GM21529 (cell line): ENCODE measurements around the gene IFNL3.
"Not testable (repeated sequence)": the region's sequence is repeated elsewhere in the genome, so short reads cannot be mapped to it uniquely, and the experiment has no call there.

ENCODE experiments used
- ATAC-seq: cut with Tn5 transposase; IDR thresholded peaks from one replicate; pipeline ENCODE4 v1.9.1; 2021; ENCODE audit not compliant: unreplicated experiment

IFNL3 gene

DNA sequence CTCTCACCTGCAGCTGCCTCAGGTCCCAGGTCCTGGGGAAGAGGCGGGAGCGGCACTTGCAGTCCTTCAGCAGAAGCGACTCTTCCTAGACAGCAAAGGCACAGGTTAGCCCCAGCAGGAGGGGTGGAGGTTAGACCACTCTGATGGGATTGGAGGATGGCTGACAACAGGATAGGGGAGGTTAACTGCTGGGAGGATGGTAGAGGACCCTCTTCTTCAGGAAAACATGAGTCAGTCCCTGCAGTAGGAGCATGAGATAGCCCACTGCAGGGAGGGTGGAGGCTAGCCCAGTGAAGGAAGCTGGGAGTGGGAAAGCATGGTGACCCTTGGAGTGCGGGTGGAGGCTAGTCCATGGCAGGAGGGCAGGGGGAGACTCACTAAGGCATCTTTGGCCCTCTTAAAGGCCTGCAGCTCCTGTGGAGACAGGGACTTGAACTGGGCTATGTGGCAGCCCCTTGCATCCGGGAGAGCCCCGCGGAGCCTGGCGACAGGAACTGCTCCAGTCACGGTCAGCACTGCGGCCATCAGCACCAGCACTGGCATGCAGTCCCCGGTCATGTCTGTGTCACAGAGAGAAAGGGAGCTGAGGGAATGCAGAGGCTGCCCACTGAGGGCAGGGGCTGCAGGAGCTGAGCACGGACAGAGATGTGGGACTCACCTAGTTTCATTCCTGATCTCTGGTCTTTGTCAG is at the start of gene IFNL3:
Gene IFNL3 (minus strand): TSS at position 597 of the 691 bp plus-strand sequence. CDS start 39 bp downstream, at position 558.
- not testable (repeated sequence) for ATAC-seq

- ATAC-seq, result no peak
Observed at GRCh38 chr19:39293394-39293793, 48.6 kb upstream of the IFNL3 start.

DNA sequence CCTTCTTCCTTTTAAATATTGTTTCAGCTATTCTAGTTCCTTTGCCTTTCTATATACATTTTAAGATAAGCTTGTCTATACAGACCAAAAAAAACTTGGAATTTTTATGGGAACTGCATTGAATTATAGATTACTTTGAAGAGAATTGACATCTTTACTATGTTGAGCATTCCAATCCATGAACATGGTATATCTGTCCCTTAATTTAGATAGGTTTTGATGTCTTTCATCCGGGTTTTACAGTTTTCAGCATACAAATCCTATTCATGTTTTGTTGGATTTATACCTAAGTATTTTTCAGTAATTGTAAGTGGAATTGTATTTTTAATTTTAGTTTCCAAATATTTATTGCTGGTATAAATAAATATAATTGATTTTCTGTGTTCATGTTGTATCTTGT is 39.2 kb upstream of the IFNL3 start:
- no peak for ATAC-seq

- ATAC-seq, result no peak
Observed at GRCh38 chr19:39282021-39282420, 37.2 kb upstream of the IFNL3 start.

- no peak for ATAC-seq
Observed at GRCh38 chr19:39277598-39277997, 32.8 kb upstream of the IFNL3 start.

- no peak for ATAC-seq
Observed at GRCh38 chr19:39276740-39277139, 31.9 kb upstream of the IFNL3 start.

GRCh38 chr19:39275578-39275977 is 30.8 kb upstream of the IFNL3 start:
- ATAC-seq, result no peak

DNA sequence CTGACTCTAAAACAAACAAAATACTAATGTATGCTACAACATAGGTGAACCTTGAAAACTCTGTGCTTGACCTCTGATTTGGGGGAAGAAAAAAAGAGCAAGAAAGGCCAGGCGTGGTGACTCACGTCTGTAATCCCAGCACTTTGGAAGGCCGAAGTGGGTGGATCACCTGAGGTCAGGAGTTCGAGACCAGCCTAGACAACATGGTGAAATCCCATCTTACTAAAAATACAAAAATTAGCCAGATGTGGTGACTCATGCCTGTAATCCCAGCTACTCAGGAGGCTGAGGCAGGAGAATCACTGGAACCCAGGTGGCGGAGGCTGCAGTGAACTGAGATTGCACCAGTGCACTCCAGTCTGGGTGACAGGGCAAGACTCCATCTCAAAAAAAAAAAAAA is 29.1 kb upstream of the IFNL3 start:
- ATAC-seq, result not testable (repeated sequence)

GRCh38 chr19:39270036-39270871 is 25.4 kb upstream of the IFNL3 start:
- ATAC-seq, result no peak

GRCh38 chr19:39269369-39269768 is 24.6 kb upstream of the IFNL3 start:
- not testable (repeated sequence) for ATAC-seq

DNA sequence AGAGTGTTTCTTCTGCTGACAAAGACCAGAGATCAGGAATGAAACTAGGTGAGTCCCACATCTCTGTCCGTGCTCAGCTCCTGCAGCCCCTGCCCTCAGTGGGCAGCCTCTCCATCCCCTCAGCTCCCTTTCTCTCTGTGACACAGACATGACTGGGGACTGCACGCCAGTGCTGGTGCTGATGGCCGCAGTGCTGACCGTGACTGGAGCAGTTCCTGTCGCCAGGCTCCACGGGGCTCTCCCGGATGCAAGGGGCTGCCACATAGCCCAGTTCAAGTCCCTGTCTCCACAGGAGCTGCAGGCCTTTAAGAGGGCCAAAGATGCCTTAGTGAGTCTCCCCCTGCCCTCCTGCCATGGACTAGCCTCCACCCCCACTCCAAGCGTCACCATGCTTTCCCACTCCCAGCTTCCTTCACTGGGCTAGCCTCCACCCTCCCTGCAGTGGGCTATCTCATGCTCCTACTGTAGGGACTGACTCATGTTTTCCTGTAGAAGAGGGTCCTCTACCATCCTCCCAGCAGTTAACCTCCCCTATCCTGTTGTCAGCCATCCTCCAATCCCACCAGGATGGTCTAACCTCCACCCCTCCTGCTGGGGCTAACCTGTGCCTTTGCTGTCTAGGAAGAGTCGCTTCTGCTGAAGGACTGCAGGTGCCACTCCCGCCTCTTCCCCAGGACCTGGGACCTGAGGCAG is 23.9 kb upstream of the IFNL3 start:
- ATAC-seq, result not testable (repeated sequence)

- ATAC-seq, result not testable (repeated sequence)
Observed at GRCh38 chr19:39268085-39268484, 23.3 kb upstream of the IFNL3 start, which contains the start of gene IFNL2. TSS of gene IFNL2 (plus strand) at chr19:39268396. CDS start at chr19:39268569, 173 bp downstream.

DNA sequence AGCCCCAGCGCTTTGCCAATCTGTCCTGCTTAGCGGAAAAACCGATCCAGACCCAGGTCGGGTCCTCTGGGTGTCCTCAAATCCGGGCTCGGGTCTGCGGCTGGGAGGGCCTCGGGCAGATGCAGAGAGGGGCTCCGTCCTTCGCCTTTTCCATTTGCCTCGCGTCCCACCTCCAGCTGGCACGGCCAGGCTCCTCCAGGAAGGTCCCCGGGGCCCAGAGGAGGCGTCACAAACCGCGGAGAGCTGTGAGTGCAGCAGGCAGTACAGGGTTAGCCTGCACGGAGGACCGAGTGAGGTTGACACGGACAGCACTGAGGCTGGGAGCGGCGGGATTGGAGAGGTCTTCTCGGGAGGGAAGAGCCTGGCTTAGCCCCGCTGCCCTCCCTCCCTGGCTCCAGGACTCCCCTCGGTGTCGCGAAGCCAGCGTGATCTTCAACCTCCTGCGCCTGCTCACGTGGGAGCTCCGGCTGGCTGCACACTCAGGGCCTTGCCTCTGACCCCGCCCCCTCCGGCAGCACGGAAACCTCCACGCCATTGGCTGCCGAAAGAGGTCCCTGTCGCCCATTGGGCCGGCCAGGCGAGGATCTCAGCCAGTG is 20.6 kb upstream of the IFNL3 start:
- no peak for ATAC-seq

GRCh38 chr19:39264306-39265290 is 19.8 kb upstream of the IFNL3 start:
- no peak for ATAC-seq

DNA sequence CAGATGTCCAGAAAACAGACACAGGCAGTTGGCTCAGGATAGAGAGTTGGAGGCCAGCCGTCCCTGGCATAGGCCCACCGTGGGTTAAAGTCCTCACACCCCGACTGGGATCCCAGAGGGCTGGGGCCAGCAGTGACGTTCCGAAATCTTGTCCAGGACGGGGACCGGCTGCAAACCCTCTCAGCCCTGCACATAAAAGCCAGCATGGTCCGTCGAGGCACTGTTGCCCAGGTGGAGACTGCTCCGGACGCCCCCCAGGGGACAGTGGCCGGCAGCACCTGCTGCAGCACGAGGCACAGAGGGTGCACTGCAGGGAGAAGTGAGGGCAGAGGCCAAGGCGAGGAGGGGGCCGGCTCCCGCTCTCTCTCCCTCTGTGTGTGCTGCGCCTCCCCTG is 19.1 kb upstream of the IFNL3 start:
- ATAC-seq, result no peak

GRCh38 chr19:39262496-39262895 is 17.7 kb upstream of the IFNL3 start:
- ATAC-seq, result no peak

DNA sequence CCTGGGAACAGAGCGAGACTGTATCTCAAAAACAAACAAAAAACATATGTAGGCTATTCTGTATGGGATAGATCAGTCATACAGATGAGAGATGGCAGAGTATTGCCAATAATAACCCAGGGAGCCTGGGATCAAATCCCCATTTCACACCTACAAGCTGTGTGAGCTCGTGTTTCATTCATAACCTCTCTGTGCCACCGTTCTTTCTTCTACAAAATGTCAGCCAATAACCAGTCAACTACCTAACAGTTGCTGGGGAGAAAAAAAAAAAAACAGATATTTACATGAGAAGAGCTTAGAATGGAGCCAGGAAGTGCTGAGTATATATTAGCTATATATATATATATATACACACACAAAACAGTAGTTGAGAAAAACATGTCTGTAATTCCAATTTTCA is 16.9 kb upstream of the IFNL3 start:
- ATAC-seq, result no peak

DNA sequence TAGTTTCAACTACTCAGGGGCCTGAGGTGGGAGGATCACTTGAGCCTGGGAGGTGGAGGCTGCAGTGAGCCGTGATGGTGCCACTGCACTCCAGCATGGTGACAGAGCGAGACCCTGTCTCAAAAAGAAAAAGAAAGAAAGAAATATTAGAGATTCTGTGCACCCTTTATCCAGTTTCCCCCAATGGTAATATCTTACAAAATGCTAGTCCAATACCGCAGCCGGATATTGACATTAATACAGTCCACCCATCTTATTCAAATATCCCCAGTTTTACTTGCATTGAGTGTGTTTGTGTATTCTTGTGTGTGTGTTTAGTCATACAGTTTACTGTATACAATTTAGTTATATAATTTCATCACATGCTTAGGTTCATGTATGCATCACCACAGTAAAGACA is 12.4 kb upstream of the IFNL3 start:
- ATAC-seq, result no peak

DNA sequence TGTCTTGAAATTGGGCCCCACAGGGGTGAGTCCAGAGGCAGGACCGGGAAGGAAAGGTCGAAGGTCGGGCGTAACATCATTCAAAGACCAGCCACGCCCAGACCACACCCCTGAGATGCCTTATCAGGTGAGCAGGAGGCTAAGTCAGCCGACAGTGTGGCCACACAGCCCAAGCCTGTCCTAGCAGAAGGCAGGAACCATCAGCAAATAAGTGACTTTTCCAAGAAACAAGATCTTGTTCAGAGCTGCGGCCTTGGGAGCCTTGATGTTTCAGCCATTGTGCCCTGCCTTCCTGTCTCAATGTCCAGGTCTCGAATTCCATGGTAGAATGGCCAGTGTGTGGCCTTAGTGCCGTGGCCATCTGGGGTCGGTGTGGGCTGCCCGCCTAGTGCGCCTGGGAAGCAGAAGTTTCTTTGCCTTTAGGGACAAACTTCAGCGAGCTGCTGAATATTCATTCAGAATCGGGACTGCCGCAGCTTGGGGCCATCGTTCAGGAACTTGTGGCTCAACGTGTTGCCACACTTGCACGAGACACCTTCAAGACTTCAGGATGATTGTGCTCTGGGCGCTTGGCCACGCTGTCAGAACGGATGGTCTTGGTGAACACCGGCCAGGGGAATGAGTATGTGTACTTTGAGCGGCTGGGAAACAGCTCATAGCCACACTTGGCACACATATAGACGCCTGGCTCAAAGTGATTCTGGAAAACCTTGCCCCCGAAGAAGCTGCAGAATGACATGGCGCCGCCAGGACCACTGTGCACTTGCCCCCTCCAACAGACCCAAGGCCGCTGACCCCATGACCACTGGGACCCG is 9.9 kb upstream of the IFNL3 start:
- ATAC-seq, result no peak
